ENCODE data around the gene TOM1. TPM values are rescaled to one million over a fixed set of nuclear protein-coding genes. Genes with fewer than 3 reads are reported as not detected.

Gene TOM1
- total RNA-seq, 4 donors from 2014 or later: 96.6 to 175 (median 129) TPM

- H3K27ac ChIP-seq: no peak overlapping the region
- H3K4me1 ChIP-seq: peaks cover 0 to 11% (median 2%) of the 10 kb centered on the region in 4 donors
- no peaks in the 10 kb centered on the region for H3K9me3 ChIP-seq
- TF ChIP-seq POLR2A (IDR thresholded peaks at IDR 0.05) (no peak), CTCF (IDR thresholded peaks at IDR 0.05) (no peak)
- H3K4me3 ChIP-seq: no peak overlapping the region
- peaks cover 0 to 94% (median 0%) of the 10 kb centered on the region in 3 donors for H3K36me3 ChIP-seq
- DNase-seq: no peak
- H3K27me3 ChIP-seq: no peaks in the 10 kb centered on the region
These were observed 27.3 kb downstream of the TOM1 start for GRCh38 chr22:35326854-35327562.

GRCh38 chr22:35327690-35328471 lies 28.2 kb downstream of the TOM1 start:
- no peak for DNase-seq
- Histone ChIP-seq H3K27me3 (no peaks in the 10 kb centered on the region), H3K27ac (no peak overlapping the region), H3K36me3 (peaks cover 0 to 94% (median 0%) of the 10 kb centered on the region in 3 donors), H3K9me3 (no peaks in the 10 kb centered on the region), H3K4me1 (peaks cover 0 to 11% (median 2%) of the 10 kb centered on the region in 4 donors), H3K4me3 (no peak overlapping the region)
- no peak for TF ChIP-seq POLR2A (IDR thresholded peaks at IDR 0.05)
- no peak for TF ChIP-seq CTCF (IDR thresholded peaks at IDR 0.05)

- H3K9me3 ChIP-seq: no peaks in the 10 kb centered on the region
- TF ChIP-seq CTCF (IDR thresholded peaks at IDR 0.05) (no peak), POLR2A (IDR thresholded peaks at IDR 0.05) (no peak)
- no peaks in the 10 kb centered on the region for H3K27me3 ChIP-seq
- no peak overlapping the region for H3K4me3 ChIP-seq
- peaks cover 0 to 11% (median 2%) of the 10 kb centered on the region in 4 donors for H3K4me1 ChIP-seq
- no peak for DNase-seq
- H3K36me3 ChIP-seq: peaks cover 0 to 94% (median 0%) of the 10 kb centered on the region in 3 donors
- no peak overlapping the region for H3K27ac ChIP-seq
These were observed 28.8 kb downstream of the TOM1 start for GRCh38 chr22:35328472-35328885.

- Histone ChIP-seq H3K9me3 (no peaks in the 10 kb centered on the region), H3K36me3 (peaks cover 0 to 94% (median 0%) of the 10 kb centered on the region in 3 donors), H3K27ac (peak overlapping the region in 1 of 4 donors; percentile 77), H3K4me3 (no peak overlapping the region), H3K27me3 (no peaks in the 10 kb centered on the region), H3K4me1 (peaks cover 0 to 11% (median 2%) of the 10 kb centered on the region in 4 donors)
- TF ChIP-seq POLR2A (IDR thresholded peaks at IDR 0.05) (no peak), CTCF (IDR thresholded peaks at IDR 0.05) (peak in 4 of 6 experiments; percentile 16 to 40 (median 33))
- no peak for DNase-seq
These were observed 29.6 kb downstream of the TOM1 start for GRCh38 chr22:35329114-35329847.

- peak in 2 of 3 donors; percentile 79 to 89 for DNase-seq
- H3K4me3 ChIP-seq: no peak overlapping the region
- H3K4me1 ChIP-seq: peaks cover 0 to 11% (median 2%) of the 10 kb centered on the region in 4 donors
- H3K36me3 ChIP-seq: peaks cover 0 to 94% (median 0%) of the 10 kb centered on the region in 3 donors
- TF ChIP-seq POLR2A (IDR thresholded peaks at IDR 0.05) (no peak), CTCF (IDR thresholded peaks at IDR 0.05) (no peak)
- H3K27me3 ChIP-seq: no peaks in the 10 kb centered on the region
- H3K9me3 ChIP-seq: no peaks in the 10 kb centered on the region
- peak overlapping the region; percentile 38 to 77 (median 66) for H3K27ac ChIP-seq
These were observed 30.7 kb downstream of the TOM1 start for GRCh38 chr22:35330258-35330861.

Data from Peyer's patch (tissue), 4 donors.